Activated naive CD4-positive, alpha-beta T cell treated with anti-CD3 and anti-CD28 coated beads, Interleukin-2, amount 50 U/mL, for 24 hours (primary cell): Measurements from ENCODE around the gene UBL4A.
"Not testable (repeated sequence)": the region's sequence is repeated elsewhere in the genome, so short reads cannot be mapped to it uniquely, and the experiment has no call there.

Experiments used
- H3K27ac Mint-ChIP-seq: one replicate; pipeline ENCODE4 v1.8.0; 2021; ENCODE audit warnings: mild to moderate bottlenecking, mixed read lengths
- H3K27me3 Mint-ChIP-seq: one replicate; pipeline ENCODE4 v1.8.0; 2021; ENCODE audit warnings: mixed read lengths
- H3K36me3 Mint-ChIP-seq: one replicate; pipeline ENCODE4 v1.8.0; 2021; ENCODE audit warnings: mixed read lengths
- H3K4me1 Mint-ChIP-seq: one replicate; pipeline ENCODE4 v1.8.0; 2021; ENCODE audit warnings: mixed read lengths
- H3K4me3 Mint-ChIP-seq: one replicate; pipeline ENCODE4 v1.8.0; 2021; ENCODE audit warnings: mild to moderate bottlenecking, mixed read lengths
- H3K9me3 Mint-ChIP-seq: one replicate; pipeline ENCODE4 v1.8.0; 2021; ENCODE audit warnings: mixed read lengths

UBL4A gene

DNA sequence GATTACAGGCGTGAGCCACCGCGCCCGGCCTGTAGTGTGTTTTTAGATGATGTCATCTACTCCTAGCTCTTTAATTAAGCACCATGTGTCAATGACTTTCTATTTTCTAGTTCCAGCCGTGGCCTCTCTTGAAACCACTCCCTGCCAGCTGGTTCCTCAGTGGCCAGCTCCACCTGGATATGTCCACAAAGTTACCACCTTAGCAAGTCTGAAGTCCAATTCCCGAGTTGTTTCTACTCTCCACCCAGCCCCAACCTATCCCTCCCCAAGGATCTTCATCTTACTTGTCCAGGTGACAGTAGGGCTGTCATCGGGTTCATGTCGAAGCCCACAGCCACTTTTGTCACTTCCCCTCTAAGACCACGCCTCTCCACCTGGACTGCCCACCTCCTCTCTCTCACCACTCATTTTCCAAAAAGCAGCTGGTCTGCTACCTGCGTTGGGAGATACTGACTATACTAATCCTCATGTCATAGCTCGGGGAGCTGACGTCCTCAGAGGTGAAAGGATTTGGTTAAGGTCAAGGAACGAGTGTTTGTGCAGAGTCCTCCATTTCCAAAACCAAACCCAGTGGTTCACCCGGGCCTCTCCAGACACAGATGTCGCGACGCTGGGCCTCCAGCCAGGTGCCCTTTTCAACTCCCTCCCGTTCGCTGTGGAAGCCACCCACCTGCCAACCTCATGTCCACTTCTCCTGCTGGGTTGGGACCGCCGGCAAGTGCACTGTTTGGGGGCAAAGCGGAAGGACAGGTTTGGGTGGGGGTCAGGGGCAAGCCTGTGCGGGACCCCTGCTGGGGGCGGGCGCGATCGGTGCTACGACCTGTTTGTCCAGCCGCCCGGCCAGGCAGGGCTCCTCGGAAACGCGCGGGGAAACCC, 28.9 kb upstream of the UBL4A start:
- H3K27me3 Mint-ChIP-seq = no peaks in the 10 kb centered on the region
- peaks cover 39% of the 10 kb centered on the region for H3K4me1 Mint-ChIP-seq
- H3K27ac Mint-ChIP-seq = peak overlapping the region; percentile 91
- H3K4me3 Mint-ChIP-seq = peak overlapping the region; percentile 86
- H3K36me3 Mint-ChIP-seq = peaks cover 1% of the 10 kb centered on the region
- H3K9me3 Mint-ChIP-seq = no peaks in the 10 kb centered on the region

DNA sequence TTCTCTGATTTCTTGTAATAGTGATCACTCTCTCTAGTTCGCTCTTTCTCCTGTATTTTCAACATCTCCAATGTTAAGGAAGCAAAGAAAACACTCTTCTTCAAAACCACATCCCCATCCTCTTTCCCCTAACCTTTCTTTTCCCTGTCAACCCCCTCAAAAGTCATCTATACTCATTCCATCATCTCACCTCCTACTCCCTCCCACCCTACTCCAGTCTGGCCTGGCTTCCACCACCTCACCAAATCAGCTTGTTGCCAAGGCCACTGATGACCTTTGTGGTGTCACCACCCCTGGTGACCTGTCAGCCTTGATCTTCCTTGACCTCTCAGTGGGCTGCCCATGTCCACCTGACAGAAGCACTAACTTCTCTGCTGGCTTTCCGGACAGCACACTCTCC, 27.3 kb upstream of the UBL4A start:
- H3K4me3 Mint-ChIP-seq = peak overlapping the region; percentile 76
- peaks cover 44% of the 10 kb centered on the region for H3K4me1 Mint-ChIP-seq
- peak overlapping the region; percentile 89 for H3K27ac Mint-ChIP-seq
- no peaks in the 10 kb centered on the region for H3K9me3 Mint-ChIP-seq
- no peaks in the 10 kb centered on the region for H3K27me3 Mint-ChIP-seq
- peaks cover 6% of the 10 kb centered on the region for H3K36me3 Mint-ChIP-seq

DNA sequence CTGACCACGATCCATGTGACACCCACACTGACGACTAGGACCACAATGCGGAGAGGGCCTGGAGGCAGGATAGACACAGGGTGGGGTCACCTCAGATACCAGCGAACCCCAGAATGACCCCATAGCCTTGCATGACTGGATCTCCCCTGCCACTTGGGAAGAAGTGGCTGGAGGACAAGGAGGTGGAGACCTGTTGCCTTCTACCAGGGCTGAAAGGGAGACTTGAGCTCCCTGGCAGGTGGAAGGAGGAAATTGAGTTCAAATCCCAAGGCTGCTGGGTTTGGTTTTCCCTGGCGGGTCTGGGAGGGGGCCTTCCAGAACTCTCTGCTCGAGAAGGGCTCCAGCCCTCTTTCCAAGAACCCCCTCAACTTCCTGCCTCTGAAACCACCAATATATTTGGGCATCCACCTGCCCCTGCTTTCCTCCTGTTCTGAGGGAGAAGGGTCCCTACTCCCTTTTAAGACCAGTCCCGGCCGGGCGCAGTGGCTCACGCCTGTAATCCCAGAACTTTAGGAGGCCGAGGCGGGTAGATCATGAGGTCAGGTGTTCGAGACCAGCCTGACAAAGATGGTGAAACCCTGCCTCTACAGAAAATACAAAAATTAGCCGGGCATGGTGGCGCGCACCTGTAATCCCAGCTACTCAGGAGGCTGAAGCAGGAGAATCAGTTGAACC, 26.6 kb upstream of the UBL4A start:
- no peak overlapping the region for H3K27ac Mint-ChIP-seq
- no peak overlapping the region for H3K4me3 Mint-ChIP-seq
- no peaks in the 10 kb centered on the region for H3K9me3 Mint-ChIP-seq
- no peaks in the 10 kb centered on the region for H3K27me3 Mint-ChIP-seq
- peaks cover 7% of the 10 kb centered on the region for H3K36me3 Mint-ChIP-seq
- peaks cover 44% of the 10 kb centered on the region for H3K4me1 Mint-ChIP-seq

DNA sequence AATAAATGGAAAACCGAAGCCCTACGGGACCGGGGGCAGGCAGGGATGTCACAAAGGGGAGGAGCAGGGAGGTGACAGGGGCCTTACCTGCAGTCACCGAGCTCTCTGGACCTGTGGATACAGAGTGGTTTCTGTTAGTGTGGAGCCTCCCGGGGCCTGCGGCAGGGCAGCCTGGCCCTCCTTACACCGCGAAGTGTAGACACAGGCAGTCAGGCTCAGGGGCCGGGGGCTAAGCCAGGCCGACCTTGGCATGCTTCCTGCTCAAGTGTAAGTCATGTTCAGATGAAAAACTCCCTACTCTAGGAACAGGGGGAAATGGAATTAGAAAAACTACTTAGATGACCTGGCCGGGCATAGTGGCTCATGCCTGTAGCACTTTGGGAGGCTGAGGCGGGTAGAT, 25.3 kb upstream of the UBL4A start:
- peak overlapping the region; percentile 46 for H3K27ac Mint-ChIP-seq
- H3K4me3 Mint-ChIP-seq = peak overlapping the region; percentile 7
- no peaks in the 10 kb centered on the region for H3K27me3 Mint-ChIP-seq
- H3K36me3 Mint-ChIP-seq = peaks cover 7% of the 10 kb centered on the region
- H3K9me3 Mint-ChIP-seq = no peaks in the 10 kb centered on the region
- peaks cover 44% of the 10 kb centered on the region for H3K4me1 Mint-ChIP-seq

DNA sequence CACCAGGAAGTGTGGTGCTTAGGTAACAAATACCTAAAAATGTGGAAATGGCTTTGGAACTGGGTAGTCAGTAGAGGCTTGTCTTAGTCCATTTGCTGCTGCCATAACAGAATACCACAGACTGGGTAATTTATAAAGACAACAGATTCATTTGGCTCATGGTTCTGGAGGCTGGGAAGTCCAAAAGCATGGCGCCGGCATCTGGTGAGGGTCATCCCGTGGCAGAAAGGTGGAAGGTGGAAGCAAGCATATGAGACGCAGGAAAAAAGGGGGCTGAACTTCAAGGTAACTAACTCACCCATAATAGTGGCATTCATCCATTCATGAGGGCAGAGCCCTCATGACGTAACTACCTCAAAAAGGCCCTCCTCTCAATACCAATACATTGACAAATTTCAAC, 23.0 kb upstream of the UBL4A start:
- Mint-ChIP-seq H3K36me3 (peaks cover 7% of the 10 kb centered on the region), H3K27ac (no peak overlapping the region), H3K4me3 (no peak overlapping the region), H3K27me3 (no peaks in the 10 kb centered on the region), H3K4me1 (peaks cover 32% of the 10 kb centered on the region), H3K9me3 (no peaks in the 10 kb centered on the region)

DNA sequence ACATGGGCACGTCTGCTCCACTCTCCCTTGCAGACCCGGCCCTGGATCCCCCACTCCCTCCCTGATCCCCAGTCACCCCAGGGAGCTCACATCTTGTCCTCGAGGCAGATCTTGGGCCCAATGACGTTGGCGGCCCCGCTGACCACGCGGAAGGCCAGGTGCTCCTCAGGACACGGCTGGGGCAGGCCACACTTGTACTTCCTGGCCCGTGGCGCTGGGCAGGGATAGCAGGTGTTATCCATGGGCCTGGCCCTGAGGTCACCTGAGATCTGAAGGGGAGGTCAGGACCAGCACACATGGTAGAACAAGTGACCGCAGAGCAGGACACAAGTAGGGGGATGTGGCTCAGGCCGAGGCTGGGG, 21.9 kb upstream of the UBL4A start:
- peaks cover 25% of the 10 kb centered on the region for H3K4me1 Mint-ChIP-seq
- H3K4me3 Mint-ChIP-seq = no peak overlapping the region
- H3K27me3 Mint-ChIP-seq = no peaks in the 10 kb centered on the region
- H3K36me3 Mint-ChIP-seq = peaks cover 6% of the 10 kb centered on the region
- H3K27ac Mint-ChIP-seq = no peak overlapping the region
- no peaks in the 10 kb centered on the region for H3K9me3 Mint-ChIP-seq

DNA sequence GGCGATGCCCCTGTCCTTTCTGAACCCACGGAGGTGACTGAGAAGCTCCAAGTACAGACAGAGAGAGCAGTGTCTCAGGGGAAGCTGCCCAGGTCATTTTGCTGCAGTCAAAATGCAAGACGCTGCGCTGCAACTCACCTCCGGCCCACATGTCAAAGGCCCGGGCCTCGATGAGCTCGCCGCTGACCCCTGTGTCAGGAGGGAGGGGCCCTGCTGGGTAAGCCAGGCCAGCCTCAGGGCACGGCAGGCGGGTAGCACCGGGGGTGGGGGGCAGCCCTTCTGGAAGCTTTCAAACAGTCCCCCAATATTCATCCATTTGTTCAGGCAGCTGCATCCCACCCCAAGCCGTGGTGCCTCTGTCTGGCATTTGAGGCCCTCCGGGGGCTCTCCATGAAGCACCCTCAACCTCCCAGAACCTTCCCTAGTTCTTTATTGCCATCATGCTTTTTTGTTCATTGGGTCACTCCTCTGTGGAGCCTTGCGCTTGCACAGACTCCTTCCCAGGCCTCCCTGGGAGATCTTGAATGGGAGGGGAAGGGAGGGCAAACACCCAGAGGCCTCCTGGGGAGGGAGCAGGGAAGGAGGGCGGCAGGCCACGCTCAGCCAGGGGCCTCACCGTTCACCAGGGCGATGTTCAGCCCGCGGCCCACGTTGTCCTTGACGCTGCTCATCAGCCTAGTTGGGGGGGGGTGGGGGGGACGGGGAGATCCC, 21.4 kb upstream of the UBL4A start:
- Mint-ChIP-seq H3K9me3 (no peaks in the 10 kb centered on the region), H3K27me3 (no peaks in the 10 kb centered on the region), H3K27ac (no peak overlapping the region), H3K36me3 (peaks cover 6% of the 10 kb centered on the region), H3K4me1 (peaks cover 24% of the 10 kb centered on the region), H3K4me3 (no peak overlapping the region)

DNA sequence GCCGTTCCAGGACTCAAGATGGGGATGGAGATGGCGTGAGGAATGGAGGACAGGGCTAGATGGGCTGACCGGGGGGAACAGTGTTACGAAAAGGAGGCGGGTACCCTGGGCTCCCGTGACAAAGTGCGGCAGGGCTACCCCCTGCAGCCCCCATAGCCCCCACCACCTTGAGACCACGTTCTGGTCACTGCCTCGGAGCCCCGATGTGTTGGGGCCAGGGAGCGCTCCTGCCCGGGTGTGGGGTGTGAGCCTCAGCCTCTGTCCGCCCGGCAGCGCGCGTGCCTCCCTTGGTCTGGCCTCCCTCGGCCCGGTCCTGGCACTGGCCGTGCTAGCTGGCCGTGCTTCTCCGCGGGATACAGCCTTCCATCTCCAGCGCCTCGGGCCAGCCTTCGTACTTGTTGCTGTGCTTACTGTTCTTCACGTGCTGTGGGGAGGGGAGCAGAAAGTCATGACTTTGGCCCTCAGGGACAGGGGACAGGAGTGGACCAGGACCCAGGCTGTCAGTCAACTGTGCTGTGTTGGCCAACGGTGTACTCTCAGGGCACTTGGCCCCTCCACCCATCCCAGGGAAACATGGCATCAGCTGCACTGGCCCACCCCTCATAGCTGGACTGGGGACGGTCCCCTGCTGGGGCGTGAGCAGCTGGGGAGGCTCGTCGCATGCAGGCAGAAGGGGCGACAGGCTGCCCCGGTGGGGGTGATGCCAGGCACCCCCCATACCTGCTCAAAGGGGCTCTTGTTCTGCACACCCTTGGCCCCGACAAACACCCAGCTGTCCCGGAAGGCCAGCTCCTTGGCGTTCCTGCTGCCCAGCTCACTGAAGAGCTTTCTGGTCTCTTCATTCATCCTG, 20.3 kb upstream of the UBL4A start:
- no peaks in the 10 kb centered on the region for H3K9me3 Mint-ChIP-seq
- H3K4me1 Mint-ChIP-seq = peaks cover 16% of the 10 kb centered on the region
- H3K27ac Mint-ChIP-seq = no peak overlapping the region
- H3K4me3 Mint-ChIP-seq = no peak overlapping the region
- peaks cover 6% of the 10 kb centered on the region for H3K36me3 Mint-ChIP-seq
- no peaks in the 10 kb centered on the region for H3K27me3 Mint-ChIP-seq

DNA sequence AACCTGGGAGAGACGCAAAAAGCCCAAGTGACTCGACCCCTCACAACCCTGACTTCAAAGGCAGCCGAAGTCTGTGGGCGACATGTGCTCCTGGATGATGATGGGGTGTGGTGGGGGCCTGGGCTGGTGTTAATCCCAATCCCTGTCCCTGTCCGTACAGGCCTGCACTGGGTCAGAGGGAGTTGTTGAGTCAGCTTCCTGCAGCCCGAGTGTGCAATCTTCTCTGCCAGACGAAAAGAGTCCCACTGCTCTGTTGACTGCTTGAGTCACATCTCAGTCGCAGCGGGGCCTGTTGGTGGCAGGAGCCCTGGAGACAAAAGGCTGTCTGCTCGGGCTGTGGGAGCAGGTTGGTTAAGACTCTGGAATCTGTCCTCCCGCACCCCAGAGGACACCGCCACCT, 19.3 kb upstream of the UBL4A start:
- Mint-ChIP-seq H3K4me3 (no peak overlapping the region), H3K9me3 (no peaks in the 10 kb centered on the region), H3K36me3 (peaks cover 6% of the 10 kb centered on the region), H3K4me1 (peaks cover 6% of the 10 kb centered on the region), H3K27ac (no peak overlapping the region), H3K27me3 (no peaks in the 10 kb centered on the region)

DNA sequence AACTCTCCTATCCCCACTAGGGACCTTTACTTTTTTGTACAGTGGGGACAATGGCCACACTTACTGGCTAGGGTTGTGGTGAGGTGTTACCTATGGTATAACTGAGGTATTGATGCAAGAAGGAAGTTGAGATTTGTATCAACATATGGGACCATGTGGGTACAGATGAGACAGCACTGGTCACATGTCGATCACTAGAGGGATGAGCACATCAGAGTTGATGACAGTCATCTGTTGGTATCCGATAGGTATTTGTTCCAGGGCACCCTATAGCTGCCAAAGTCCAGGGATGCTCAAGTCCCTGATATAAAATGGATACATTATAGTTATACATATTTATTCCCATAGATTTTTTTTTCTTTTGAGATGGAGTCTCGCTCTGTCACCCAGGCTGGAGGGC, 16.6 kb upstream of the UBL4A start:
- no peaks in the 10 kb centered on the region for H3K36me3 Mint-ChIP-seq
- no peak overlapping the region for H3K4me3 Mint-ChIP-seq
- no peaks in the 10 kb centered on the region for H3K4me1 Mint-ChIP-seq
- H3K27me3 Mint-ChIP-seq = no peaks in the 10 kb centered on the region
- no peak overlapping the region for H3K27ac Mint-ChIP-seq
- no peaks in the 10 kb centered on the region for H3K9me3 Mint-ChIP-seq

DNA sequence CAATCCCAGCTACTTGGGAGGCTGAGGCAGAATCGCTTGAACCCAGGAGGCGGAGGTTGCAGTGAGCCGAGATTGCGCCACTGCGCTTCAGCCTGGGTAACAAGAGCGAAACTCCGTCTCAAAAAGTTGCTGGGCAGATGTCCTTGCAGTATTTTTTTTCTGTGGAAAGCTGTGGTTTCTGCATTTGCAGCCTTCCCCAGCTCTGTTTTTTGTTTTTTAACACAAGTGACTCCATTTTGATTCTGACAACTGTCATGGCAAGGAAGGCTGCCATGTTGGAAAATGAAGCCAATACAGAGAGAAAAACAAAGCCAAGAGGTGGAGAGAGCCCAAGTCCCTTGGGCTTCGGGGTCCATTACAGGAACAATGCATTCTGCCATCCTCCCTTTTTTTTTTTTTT, 15.7 kb upstream of the UBL4A start:
- H3K36me3 Mint-ChIP-seq = no peaks in the 10 kb centered on the region

DNA sequence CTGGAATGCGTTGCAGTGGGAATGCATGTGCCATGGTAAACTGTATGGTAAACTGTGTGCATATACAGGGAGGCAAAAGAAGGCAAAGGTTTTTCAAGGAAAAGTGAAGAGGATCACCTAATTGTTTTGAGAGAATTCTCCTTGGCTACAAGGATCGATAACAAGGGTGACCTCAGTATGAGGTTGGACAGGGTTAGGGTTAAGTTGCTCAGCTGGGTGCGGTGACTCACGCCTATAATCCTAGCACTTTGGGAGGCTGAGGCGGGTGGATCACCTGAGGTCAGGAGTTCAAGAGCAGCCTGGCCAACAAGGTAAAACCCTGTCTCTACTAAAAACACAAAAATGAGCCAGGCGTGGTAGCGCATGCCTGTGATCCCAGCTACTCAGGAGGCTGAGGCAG, 15.0 kb upstream of the UBL4A start:
- H3K27ac Mint-ChIP-seq, H3K36me3 Mint-ChIP-seq, H3K9me3 Mint-ChIP-seq: not testable (repeated sequence)

More for the DNA sequence above, 15.7 kb upstream of the UBL4A start:
- no peaks in the 10 kb centered on the region for H3K4me1 Mint-ChIP-seq
- H3K9me3 Mint-ChIP-seq = no peaks in the 10 kb centered on the region
- no peak overlapping the region for H3K27ac Mint-ChIP-seq
- no peaks in the 10 kb centered on the region for H3K27me3 Mint-ChIP-seq
- H3K4me3 Mint-ChIP-seq = no peak overlapping the region

DNA sequence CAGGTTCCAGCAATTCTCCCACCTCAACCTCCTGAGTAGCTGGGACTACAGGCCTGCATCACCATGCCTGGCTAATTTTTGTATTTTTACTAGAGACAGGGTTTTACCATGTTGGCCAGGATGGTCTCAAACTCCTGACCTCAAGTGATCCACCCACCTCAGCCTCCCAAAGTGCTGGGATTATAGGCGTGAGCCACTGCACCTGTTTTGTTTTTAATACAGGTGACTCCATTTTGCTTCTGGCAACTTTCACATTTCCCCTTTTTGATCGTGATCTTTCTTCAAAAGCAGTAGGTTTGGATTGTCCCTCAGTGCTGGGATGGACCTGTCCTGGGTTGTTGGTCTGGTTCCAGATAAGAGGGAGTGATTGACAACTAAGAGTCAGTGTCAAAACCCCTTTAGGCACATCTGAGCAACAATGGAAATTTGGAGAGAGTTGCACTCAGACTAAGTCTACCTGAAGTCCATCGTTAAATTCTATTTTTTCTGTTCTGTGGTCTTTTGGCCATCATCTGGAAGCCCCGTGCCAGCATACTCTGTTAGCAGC, 10.2 kb upstream of the UBL4A start:
- not testable (repeated sequence) for H3K27me3 Mint-ChIP-seq, H3K27ac Mint-ChIP-seq, H3K4me1 Mint-ChIP-seq

More for the DNA sequence above, 15.0 kb upstream of the UBL4A start:
- H3K27me3 Mint-ChIP-seq, H3K4me1 Mint-ChIP-seq, H3K4me3 Mint-ChIP-seq: not testable (repeated sequence)

DNA sequence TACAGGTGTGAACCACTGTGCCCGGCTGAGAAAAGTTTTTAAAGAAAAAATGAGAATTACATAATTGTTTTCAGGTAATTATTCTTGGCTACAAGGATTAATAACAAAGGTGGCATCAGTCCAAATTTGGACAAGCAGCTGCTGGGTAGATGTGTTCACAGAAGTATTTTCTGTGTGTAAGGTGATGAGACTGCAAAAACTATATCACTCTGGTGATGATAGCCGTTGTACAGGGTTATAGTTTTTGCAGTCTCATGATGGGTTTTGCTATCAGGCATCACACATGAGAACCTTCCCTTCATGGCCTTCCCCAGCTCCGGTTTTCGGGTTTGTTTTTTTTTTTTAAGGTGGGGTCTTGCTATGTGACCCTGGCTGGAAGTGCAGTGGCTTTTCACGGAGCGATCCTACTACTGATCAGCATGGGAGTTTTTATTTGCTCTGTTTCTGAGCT, 9.1 kb upstream of the UBL4A start:
- H3K27ac Mint-ChIP-seq = no peak overlapping the region
- no peaks in the 10 kb centered on the region for H3K27me3 Mint-ChIP-seq
- H3K9me3 Mint-ChIP-seq = no peaks in the 10 kb centered on the region
- no peaks in the 10 kb centered on the region for H3K4me1 Mint-ChIP-seq
- no peak overlapping the region for H3K4me3 Mint-ChIP-seq
- no peaks in the 10 kb centered on the region for H3K36me3 Mint-ChIP-seq

More for the DNA sequence above, 10.2 kb upstream of the UBL4A start:
- not testable (repeated sequence) for H3K36me3 Mint-ChIP-seq, H3K4me3 Mint-ChIP-seq, H3K9me3 Mint-ChIP-seq

DNA sequence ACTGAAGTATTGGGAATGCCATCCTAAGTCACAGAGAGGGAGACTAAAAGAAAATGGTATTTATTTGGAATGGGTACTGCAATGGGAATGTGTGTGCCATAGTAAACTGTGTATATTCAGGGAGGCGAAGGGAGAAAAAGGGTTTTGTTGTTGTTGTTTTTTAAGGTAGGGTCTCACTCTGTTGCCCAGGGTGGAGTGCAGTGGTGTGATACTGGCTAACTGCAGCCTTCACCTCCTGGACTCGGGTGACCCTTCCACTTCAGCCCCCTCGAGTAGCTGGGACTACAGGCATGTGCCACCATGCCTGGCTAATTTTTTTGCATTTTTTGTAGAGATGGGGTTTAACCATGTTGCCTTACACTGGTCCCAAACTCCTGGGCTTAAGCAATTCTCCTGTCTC, 8.3 kb upstream of the UBL4A start:
- Mint-ChIP-seq H3K4me3 (no peak overlapping the region), H3K4me1 (peaks cover 1% of the 10 kb centered on the region), H3K36me3 (no peaks in the 10 kb centered on the region), H3K9me3 (no peaks in the 10 kb centered on the region), H3K27ac (no peak overlapping the region), H3K27me3 (no peaks in the 10 kb centered on the region)
